GM19239 (cell line): ENCODE data around the gene NTS.

ENCODE experiments used
- DNase-seq: peaks from one replicate; pipeline ENCODE4 v3.0.0; 2011; ENCODE audit warnings: low spot score; ENCODE audit not compliant: insufficient read length
- FAIRE-seq: peaks from 2 replicates; lab custom pipeline; 2011; peaks lifted over from hg19 to GRCh38; lab: Jason Lieb, UNC

Gene NTS, protein sequence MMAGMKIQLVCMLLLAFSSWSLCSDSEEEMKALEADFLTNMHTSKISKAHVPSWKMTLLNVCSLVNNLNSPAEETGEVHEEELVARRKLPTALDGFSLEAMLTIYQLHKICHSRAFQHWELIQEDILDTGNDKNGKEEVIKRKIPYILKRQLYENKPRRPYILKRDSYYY

DNA sequence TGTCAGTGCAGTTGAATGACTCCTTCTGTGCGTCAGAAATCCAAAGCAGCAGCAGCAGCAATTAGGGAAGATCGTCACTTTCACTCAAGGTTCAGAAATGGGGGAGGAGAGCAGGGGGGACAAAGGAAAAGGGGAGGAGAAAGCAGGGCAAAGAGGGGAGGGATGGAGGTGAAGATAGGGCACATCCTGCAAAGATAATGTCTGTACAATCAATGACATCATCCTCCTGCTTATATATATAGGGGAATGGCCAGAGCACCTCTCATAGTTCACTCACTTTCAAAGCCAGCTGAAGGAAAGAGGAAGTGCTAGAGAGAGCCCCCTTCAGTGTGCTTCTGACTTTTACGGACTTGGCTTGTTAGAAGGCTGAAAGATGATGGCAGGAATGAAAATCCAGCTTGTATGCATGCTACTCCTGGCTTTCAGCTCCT is at the start of gene NTS:
NTS (plus strand) TSS at position 265 of the 431 bp plus-strand sequence; CDS start at position 374, 109 bp downstream.
- no peak for FAIRE-seq
- no peak for DNase-seq

DNA sequence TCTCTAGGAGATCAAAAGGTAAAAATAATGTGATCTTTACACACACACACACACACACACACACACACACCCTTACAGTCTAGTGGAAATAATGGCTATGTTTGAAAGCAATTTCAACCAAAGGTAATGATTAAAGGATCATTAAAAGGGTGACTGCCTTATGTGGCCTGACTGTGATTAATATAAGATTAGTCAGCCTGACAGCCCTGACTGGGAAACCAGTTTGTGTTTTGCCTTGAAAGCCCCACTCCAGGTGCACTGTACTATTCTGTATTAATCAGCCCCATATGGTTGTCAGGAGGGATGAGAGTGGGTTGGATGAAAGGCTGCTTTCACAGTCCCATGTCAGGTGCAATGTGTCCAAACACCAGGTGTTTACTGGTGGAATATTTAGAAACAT is 48.3 kb upstream of the NTS start:
- FAIRE-seq = no peak
- no peak for DNase-seq

DNA sequence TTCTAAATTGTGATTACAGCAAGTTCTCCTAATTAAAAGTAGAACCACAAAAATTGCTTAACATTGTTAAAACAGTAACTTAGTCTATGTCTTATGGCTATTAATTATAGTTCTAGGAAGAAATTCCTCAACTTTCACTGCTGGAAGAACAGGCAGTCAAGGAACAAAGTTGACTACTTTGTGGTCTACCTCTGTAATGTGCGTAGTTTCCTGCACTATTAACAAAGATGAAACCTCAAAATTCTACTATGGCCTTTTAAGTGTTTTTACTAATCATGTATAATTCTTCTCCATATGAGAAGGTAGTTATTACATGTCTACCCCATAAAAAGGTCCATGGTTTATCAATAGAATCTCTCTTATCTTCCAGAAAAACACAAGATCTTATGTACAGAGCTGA is 45.5 kb upstream of the NTS start:
- no peak for DNase-seq
- no peak for FAIRE-seq

DNA sequence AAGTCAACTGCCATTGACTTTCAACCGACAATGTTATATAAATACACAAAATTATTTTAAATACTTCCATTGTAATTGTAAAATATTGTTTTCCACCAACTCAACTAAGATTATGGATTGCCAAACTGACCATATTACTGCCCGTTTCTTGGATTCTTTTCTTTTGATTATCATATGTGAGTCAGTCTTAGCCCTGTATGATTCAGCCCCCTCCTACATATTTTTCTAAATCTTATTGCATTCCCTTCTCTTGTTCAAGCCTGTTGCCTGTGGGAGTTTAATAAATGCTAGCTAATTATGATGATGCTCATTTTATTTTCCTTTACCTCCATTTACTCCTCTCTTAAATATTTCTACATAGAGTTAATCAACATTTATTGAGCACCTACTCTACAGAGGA is 44.7 kb upstream of the NTS start:
- FAIRE-seq (no peak), DNase-seq (no peak)

DNA sequence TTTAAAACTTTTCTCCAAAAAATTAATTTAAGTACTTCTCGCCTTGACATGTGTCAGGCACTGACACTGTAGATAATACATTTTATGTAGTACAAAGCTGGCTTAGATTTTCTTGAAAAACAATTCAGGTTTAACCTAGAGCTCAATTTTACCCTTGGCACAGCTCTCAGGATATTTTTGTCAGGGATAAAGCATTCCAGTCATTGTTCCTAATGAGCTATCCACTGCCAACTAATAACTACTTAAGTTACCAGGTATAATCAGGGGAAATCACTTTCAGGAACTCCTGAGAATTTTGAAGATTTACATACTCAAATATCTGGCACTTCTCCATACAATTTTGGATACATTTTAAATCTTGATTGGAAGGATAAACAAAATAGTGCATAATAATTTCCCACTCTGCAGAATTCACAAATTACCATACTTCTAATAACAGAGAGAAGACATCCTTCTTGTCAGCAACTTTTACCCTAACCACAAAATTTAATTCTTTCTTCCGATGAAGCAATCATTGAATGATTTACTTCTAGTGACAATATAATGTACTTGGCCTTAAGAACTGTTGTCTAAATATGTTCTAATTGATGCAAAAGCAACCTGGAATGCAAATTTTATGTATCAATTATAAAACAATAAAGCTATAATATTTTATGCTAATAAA is 42.6 kb upstream of the NTS start:
- no peak for FAIRE-seq

DNA sequence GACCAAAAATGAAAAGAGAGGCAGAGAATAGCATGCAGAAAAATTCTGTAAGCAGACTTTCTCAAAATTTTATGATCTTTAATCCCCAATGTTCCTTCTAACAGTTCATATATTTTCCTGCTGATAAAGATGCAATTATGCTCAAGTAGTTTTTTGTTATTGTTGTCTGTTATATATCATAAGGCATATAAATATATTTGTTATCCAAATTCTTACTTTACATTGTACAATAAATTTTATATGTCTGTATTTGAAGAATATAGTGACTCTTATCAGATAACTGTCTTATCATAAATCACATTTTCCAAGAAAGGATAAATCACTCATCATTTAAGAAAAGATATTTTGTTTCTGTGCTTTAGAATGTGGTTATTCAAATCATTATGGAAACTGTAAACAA is 40.5 kb upstream of the NTS start:
- no peak for DNase-seq
- FAIRE-seq = no peak

More for the DNA sequence above, 42.6 kb upstream of the NTS start:
- no peak for DNase-seq

DNA sequence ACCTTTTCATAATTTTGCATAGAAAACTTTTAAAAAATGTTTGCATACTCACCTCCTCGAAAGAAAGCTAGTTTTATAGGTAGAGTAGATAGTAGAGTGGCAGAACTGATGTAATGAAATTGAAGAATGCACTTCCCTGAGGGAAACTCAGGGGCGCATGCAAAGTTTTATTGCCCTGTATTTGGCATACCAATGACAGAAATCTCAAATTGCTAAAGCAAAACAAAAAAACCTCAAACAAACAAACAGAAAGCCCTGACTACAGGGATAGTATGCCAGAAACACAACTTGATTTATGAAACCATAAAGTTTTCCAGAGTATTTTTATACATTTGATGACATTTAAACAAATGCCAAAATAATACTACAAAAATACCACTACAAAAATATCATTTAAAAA is 39.7 kb upstream of the NTS start:
- DNase-seq = no peak
- FAIRE-seq = no peak

DNA sequence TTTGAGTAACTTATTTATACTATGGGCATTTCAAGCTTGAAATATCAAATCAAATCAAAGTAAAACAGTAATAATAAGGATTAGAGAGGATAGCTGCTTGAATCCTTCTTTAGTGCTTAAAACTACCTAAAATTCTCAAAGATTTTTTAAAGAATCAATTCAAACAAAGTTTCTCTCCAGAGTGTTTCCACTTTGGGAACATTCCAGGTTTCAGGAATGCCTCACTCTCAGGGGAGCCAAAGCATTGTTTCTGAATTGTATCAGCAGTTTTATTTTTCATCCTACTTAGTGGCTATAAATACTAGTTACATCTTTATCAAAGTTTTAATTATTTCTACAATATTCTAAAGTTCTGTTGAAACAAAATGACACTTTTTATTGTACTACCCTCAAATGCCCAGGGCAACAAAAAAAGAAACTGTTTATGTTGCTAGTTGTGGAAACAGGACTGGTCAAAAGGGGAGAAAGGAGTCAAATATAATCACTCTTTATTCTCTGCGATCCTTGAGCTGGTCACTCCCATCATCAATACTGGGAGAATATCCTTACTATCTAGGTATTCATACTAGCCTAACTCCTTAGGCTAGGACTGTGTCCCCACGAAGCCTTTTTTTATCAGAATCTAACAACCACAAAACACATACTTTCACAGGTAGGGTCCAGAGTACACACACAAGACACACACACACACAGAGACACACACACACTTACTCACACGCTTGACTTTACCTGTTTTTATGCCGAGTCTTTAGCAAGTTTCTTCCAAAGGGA is 38.5 kb upstream of the NTS start:
- DNase-seq (no peak), FAIRE-seq (no peak)

DNA sequence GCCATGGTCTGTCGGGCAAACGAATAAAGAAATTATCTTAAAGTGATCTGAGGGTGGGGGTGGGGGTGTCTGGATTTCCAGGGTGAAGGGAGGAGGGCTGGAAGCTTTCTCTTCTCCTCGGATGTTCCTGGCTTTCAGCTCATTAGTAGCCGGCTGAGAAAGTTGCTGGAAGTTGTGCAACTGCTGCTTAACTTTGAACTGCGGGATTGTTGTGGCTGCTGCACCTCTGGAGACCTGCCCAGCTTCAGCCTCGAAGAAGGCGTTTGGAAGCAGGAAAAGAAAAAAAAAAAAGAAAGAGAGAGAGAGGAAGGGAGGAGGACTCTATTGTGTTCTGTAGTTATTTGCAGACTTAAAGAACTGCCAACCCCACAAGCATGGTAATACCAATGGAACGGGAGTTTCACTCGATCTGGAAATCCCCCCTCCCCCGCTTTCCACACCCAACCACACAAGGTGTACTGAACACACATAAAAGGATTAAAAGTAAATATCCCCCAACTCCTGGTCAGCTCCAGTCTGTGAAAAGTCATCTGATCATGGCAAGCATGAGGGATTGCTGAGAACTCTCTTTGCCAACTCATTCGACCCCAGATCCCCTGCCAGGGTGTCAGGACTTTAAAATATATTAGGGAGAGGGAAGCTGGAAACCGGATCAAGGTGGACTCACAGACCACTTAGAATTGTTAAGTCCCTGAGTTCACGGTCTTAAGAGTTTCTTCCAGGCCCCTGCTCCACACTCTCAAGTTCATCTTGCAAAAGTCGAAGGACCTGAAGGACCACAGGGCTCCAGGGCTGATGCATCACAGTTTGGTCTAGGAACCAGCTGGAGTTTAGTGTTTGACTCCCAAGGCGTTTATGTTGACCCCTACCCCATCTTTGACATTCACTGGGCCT is 37.7 kb upstream of the NTS start, which contains the start of gene RASSF9:
RASSF9 (minus strand) TSS at position 213 of the 894 bp plus-strand sequence; CDS start at position 5, 208 bp downstream.
- FAIRE-seq = no peak
- DNase-seq = no peak

DNA sequence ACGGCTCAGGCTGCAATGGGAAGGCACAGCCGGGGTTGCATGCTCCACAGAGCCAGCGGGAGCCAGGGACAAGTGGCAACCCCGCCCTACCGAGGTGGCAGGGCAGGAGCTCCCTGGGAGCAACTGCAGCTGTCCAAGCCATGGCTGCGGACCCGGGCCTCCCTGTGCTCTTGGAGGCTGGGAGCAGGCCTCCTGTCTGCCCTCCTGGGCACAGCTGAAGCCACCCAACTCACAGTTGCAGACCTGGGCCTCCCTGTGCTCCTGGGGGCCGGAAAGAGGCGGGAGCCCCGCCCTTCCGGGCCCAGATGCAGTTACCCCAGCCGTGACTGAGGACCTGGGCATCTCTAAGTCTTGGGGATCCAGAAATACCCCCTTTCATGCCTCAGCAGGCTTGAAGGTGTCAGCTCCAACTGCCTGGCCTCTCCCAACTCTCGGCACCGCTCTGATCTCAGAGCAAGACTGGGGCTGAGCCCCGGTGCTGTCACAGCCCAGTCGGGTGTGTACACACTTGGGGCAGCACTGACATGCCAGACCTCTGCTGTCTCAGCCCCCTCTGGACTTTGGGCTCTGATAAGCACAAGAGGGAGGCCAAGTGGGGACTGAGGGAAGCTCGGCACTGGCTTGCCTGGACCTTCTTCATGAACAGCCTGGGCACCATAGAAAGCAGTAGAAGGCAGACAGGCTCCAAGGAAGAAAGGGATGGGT is 30.3 kb upstream of the NTS start:
- no peak for DNase-seq
- no peak for FAIRE-seq

DNA sequence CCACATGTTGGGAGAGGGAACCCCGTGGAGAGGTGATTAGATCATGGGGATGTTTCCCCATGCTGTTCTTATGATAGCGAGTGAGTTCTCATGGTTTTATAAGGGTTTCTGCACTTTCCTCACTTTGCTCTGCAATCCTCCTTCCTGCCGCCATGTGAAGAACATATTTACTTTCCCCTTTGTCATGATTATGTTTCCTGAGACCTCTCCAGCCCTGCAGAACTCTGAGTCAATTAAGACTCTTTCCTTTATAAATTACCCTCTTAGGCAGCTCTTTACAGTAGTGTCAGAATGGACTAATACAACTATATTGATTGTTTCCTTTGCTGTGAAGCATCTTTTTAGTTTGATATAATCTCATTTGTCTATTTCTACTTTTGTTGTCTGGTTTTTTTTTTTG is 24.8 kb upstream of the NTS start:
- no peak for DNase-seq
- no peak for FAIRE-seq

DNA sequence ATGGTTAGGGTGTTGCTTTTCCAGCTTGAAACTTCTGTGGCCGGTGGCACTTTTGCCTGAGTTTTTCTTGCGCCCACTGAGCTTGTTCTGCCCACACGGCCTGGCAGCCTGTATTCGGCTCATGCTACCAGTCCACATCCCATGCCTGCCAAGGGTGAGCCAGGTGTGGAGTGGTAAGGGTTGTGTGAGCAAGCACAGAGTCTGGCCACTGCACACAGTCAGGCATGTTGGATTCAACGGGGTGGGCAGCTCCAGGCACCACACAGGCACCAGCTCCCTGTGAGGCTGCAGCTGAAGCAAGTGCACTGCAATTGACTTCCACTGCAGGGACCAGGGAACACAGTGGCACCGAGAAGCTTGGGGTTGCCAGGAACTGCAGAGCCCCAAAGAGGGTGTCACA is 18.8 kb upstream of the NTS start:
- DNase-seq (no peak), FAIRE-seq (no peak)

DNA sequence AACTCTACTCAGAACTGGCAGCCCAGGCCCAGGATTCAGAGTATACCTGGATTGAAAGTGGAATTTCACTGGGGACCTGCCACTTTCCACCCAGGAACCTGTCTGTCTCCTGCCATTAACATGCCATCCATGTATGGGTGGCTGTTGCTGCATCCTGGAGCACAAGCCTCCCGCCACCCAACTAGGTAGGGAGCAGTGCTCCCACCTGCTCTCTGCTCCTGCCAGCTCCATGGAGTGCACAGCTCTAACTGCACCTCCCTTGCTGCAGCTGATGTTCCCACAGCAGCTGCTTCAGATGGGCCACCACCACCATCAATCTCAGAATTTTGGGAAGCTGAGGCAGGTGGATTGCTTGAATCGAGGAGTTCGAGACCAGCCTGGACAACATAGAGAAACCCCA is 17.1 kb upstream of the NTS start:
- FAIRE-seq (no peak), DNase-seq (no peak)

DNA sequence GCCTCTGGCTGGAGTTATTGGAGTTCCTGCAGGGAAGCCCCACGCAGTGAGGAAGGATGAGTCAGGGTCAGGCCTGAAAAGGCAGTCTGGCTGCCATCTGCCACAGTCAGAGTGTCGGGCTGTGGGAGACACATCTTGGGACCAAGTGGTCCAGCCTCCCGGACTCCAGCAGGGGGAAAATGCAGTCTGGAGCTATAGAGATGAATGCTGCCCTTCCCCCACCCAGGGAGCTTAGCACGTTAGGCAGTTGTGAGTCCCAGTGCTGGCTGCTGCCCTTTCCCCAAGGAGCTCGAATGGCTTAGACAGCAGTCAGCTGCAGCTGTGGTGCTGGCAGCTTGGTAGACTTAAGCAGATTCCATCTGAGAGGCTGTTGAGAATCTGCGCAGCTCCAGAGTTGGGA is 8.2 kb upstream of the NTS start:
- no peak for FAIRE-seq

DNA sequence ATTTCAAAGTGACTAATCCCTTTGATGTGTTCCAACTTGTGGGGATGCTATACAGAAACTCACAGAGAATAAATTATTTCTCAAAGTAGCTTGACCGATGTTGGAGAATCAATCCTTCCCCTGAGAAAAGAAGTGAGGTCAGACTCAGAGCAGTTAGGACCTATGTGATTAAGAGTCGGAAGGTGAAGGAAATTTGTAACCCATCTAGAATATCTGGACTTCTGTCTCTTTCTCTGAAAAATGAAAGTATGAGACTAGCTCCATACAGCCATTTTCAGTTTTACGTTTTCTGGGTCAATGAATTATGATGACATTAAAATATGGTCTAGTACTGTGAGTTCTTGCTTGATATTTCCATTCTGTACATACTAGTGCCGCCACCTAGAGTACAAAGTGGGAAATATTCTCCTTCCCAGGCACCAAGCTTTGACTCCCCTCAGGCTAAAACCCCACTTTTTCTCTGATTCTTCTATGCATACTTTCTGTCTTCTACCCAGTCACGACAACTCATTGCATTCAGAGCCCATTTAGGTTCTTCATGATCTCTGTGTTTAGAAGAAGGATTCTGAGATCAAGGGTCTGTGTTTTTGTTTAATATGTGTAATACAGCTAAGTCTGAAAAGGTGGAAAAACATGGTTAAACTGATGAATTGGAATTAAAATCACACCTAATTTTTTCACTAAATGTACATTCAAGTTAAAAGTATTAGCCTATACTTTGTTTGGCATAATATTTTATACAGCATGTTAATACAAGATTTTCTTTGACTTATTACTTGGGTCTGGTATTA is 6.9 kb upstream of the NTS start:
- DNase-seq = peak; percentile 5

More for the DNA sequence above, 8.2 kb upstream of the NTS start:
- DNase-seq = no peak

DNA sequence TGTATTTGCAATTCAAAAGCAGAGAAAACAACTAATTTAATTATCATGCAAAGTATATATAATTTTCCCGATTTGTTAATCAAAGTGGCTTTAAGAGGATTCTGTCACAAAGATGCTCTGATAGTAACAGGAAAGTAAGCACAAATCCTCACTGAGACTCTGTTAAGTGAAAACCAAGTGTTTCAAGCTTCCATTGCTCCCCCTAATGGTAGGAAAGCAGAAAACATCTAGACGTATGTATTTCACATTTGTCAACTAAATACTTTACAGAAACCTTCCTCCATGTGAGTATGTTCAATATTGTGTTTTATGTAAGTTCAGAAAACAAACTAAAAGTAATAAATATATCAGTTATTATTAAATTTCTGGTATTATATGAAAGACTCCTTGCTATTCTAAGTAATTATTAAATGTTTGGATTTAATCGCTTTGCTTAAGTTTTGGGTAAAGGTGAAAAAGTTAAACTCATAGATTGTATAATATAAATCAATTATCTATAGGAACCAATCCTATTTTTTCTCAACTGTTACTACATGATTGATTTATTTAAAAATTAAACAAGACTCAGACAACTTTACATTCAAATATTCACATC is 1.5 kb upstream of the NTS start:
- no peak for DNase-seq
- FAIRE-seq = no peak

More for the DNA sequence above, 6.9 kb upstream of the NTS start:
- FAIRE-seq = peak; percentile 81

DNA sequence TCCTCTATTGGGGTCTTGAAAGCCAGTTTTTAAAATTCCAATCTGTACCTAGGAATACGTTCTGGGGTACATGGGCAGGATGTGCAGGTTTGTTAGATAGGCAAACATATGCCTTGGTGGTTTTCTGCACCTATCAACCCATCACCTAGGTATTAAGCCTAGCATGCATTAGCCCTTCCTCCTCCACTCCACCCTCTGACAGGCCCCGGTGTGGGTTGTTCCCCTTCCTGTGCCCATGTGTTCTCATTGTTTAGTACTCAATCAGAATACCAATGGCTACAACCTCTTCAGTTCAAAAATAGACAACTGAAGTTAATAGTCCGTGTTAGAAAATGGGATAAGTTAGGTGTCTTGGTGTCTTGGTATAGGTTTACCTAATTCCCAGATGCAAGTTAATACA is 3.4 kb downstream of the NTS start:
- DNase-seq (no peak), FAIRE-seq (no peak)

DNA sequence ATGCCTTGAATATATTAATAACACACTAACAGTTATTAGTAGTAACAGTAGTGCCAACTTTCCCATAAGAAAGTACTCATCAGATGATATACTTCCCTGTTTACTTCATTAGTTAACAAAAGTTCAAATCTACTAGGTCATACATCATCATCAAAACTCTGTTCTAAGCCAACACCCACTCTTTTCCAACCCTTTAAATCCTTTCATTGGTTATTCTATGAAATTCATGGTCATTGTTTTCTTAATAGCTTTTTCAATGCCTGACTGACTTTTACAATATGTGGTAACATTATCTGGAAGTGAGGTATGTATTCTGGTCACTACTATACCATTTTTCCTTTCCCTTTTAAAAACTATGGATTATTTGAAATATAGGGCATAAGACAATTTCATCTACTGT is 9.7 kb downstream of the NTS start:
- FAIRE-seq (no peak), DNase-seq (no peak)

DNA sequence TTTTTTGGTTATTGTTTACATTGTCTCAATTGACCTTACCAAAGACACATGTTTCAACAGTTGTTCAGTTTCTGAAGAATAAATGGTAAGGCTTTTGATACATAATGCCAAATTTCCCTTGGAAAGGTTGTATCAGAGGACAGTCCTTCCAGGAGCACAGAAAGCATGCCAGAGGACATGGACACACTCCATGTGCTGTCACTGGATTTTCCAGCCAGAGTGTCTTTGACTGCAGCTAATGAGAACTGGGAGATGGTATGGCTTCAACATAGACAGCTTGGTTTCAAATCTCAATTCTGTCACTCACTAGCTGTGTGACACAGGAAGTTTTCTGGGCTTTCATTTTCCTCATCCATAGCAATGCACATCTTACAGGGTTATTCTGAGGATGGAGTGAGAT is 20.6 kb downstream of the NTS start:
- DNase-seq = no peak
- FAIRE-seq = no peak
